ENCODE measurements around the gene NUP210.

DNA sequence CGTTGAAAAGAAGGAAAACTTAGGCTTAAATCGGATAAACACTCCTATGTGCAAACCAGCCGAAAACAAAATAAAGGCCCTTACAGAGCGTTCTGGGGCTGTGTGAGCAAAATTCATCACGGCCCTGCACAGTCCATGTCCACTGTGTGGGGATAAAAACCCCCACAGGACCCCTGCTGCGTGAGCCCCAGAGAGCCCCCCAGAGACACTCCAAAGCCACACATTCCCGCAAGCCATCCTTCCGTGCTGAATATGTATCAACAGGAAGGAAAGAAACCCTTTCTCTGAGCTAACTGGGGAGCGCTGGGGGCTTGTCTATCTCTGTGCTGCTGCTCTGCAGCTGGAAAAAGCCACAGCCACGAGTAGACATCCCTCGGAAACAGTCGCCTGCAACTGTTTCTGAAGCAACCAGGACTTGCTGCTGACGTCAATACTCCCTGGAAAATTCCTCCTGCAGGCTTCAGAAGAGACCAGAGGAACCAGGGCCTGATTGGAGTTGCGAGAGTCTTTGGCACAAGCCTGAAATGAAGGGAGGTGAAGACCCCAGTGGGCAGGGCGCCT is 72.7 kb downstream of the NUP210 start:
- TF ChIP-seq, protein P1, sequence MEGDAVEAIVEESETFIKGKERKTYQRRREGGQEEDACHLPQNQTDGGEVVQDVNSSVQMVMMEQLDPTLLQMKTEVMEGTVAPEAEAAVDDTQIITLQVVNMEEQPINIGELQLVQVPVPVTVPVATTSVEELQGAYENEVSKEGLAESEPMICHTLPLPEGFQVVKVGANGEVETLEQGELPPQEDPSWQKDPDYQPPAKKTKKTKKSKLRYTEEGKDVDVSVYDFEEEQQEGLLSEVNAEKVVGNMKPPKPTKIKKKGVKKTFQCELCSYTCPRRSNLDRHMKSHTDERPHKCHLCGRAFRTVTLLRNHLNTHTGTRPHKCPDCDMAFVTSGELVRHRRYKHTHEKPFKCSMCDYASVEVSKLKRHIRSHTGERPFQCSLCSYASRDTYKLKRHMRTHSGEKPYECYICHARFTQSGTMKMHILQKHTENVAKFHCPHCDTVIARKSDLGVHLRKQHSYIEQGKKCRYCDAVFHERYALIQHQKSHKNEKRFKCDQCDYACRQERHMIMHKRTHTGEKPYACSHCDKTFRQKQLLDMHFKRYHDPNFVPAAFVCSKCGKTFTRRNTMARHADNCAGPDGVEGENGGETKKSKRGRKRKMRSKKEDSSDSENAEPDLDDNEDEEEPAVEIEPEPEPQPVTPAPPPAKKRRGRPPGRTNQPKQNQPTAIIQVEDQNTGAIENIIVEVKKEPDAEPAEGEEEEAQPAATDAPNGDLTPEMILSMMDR (IDR thresholded peaks at IDR 0.05; ENCODE audit: extremely low read depth in 1 of 2, insufficient read depth in 1 of 2, low read depth in 1 of 2, low read length in 2 of 2) = no peak
- no peak for TF ChIP-seq MYC (IDR thresholded peaks at IDR 0.05; ENCODE audit: low read depth, low read length)
- TF ChIP-seq EZH2 (IDR thresholded peaks at IDR 0.05; ENCODE audit: borderline replicate concordance, low read depth, low read length, severe bottlenecking) = no peak
- TF ChIP-seq POLR2AphosphoS5 (IDR thresholded peaks at IDR 0.05; ENCODE audit: insufficient read depth, low read depth, low read length) = no peak
- TF ChIP-seq MAX (IDR thresholded peaks at IDR 0.05; ENCODE audit: insufficient read depth, insufficient read length) = no peak
- no peak for TF ChIP-seq GATA2 (IDR thresholded peaks at IDR 0.05; ENCODE audit: insufficient read depth, insufficient read length, low read depth, low read length)
- no peak for TF ChIP-seq POLR2A (IDR thresholded peaks at IDR 0.05; ENCODE audit: low read depth, low read length)

Measured in endothelial cell of umbilical vein (primary cell).